Natural killer cell (primary cell): ENCODE results near the gene ZNF467. TPM values are rescaled to one million over a fixed set of nuclear protein-coding genes. Genes with fewer than 3 reads are reported as not detected.

Experiments
- ATAC-seq, 3 donors: fragments of 150-1000 bp in 2 of 3; fragments of 200-7000 bp in 1 of 3; cut with Tn5 transposase; 1 replicate in 1 of 3; 2 replicates in 2 of 3; pipeline ENCODE4 v1.10.0; 2021; ENCODE audit warnings: mild to moderate bottlenecking in 2 of 3, moderate library complexity in 2 of 3
- DNase-seq, 2 donors: peaks; one replicate each; pipeline versions ENCODE4 v3.0.0 to v3.0.0-alpha.2; 2013 to 2021; ENCODE audit warnings: mixed read lengths in 1 of 2
- H3K27ac ChIP-seq: one replicate; pipeline ENCODE4 v1.5.1; 2013; ENCODE audit warnings: mild to moderate bottlenecking, low read length
- H3K27me3 ChIP-seq: one replicate; pipeline ENCODE4 v1.6.1; 2013; ENCODE audit warnings: low read length; ENCODE audit not compliant: control insufficient read depth, insufficient read depth
- H3K36me3 ChIP-seq: one replicate; pipeline ENCODE4 v1.6.1; 2013; ENCODE audit warnings: low read length; ENCODE audit not compliant: control insufficient read depth, insufficient read depth
- H3K4me1 ChIP-seq: one replicate; pipeline ENCODE4 v1.6.1; 2013; ENCODE audit warnings: low read length; ENCODE audit not compliant: control insufficient read depth, insufficient read depth
- H3K4me3 ChIP-seq: one replicate; pipeline ENCODE4 v1.5.1; 2013; ENCODE audit warnings: low read length
- H3K9me3 ChIP-seq: one replicate; pipeline ENCODE4 v1.6.1; 2013; ENCODE audit warnings: low read length; ENCODE audit not compliant: control insufficient read depth, insufficient read depth
- H3K27ac Mint-ChIP-seq, 2 donors: one replicate each; pipeline ENCODE4 v1.8.0; 2022; ENCODE audit warnings: mild to moderate bottlenecking in 2 of 2, mixed read lengths in 2 of 2, moderate library complexity in 1 of 2
- H3K27me3 Mint-ChIP-seq, 2 donors: one replicate each; pipeline ENCODE4 v1.8.0; 2022; ENCODE audit warnings: low read depth in 2 of 2, mixed read lengths in 2 of 2
- H3K36me3 Mint-ChIP-seq: one replicate; pipeline ENCODE4 v1.8.0; 2022; ENCODE audit warnings: mixed read lengths
- H3K4me1 Mint-ChIP-seq, 2 donors: one replicate each; pipeline ENCODE4 v1.8.0; 2022; ENCODE audit warnings: mixed read lengths in 2 of 2
- H3K4me3 Mint-ChIP-seq: one replicate; pipeline ENCODE4 v1.8.0; 2022; ENCODE audit warnings: mild to moderate bottlenecking, moderate library complexity, mixed read lengths
- H3K9me3 Mint-ChIP-seq, 2 donors: one replicate each; pipeline ENCODE4 v1.8.0; 2022; ENCODE audit warnings: mixed read lengths in 2 of 2
- WGBS: methylation state at CpG from one replicate; pipeline ENCODE4 v1.1.7; 2013; ENCODE audit warnings: missing lambda C conversion rate; ENCODE audit not compliant: insufficient coverage; 5-methylcytosine and 5-hydroxymethylcytosine counted together
- intact Hi-C: fragments of 100-400 bp; cut with micrococcal nuclease; formaldehyde crosslinking; loops from one replicate; pipeline ENCODE4 v1.14.2; 2022
- total RNA-seq, 4 donors: library from RNA; stranded (reverse); fragments of 120-200 nt in 1 of 4; gene quantifications; one replicate each; pipeline versions ENCODE4 v1.2.3 to v1.2.4, GENCODE V29; 2013 to 2022
- TF ChIP-seq, protein P1 (sequence below): fragments of 200-600 bp; IDR thresholded peaks from one replicate; pipeline ENCODE4 v1.8.0; 2022; ENCODE audit warnings: antibody characterized with exemption

The ZNF467 gene
- total RNA-seq, 3 donors from 2014 or later (not counting 1 experiment from before 2014, with no cell fraction given) = 2.8 to 5.4 (median 3.7) TPM

GRCh38 chr7:149781921-149782320 lies 8.5 kb upstream of the ZNF467 start:
- no peak overlapping the region for H3K4me3 ChIP-seq
- no peaks in the 10 kb centered on the region for H3K27me3 ChIP-seq
- ATAC-seq (no peak), DNase-seq (no peak)
- Mint-ChIP-seq H3K9me3 (no peaks in the 10 kb centered on the region), H3K4me3 (no peak overlapping the region), H3K4me1 (peaks cover 0 to 6% of the 10 kb centered on the region in 2 donors), H3K36me3 (no peaks in the 10 kb centered on the region), H3K27me3 (no peaks in the 10 kb centered on the region), H3K27ac (no peak overlapping the region)
- intact Hi-C loops = no loop called here
- H3K36me3 ChIP-seq = no peaks in the 10 kb centered on the region
- no peaks in the 10 kb centered on the region for H3K4me1 ChIP-seq
- TF ChIP-seq, protein P1, sequence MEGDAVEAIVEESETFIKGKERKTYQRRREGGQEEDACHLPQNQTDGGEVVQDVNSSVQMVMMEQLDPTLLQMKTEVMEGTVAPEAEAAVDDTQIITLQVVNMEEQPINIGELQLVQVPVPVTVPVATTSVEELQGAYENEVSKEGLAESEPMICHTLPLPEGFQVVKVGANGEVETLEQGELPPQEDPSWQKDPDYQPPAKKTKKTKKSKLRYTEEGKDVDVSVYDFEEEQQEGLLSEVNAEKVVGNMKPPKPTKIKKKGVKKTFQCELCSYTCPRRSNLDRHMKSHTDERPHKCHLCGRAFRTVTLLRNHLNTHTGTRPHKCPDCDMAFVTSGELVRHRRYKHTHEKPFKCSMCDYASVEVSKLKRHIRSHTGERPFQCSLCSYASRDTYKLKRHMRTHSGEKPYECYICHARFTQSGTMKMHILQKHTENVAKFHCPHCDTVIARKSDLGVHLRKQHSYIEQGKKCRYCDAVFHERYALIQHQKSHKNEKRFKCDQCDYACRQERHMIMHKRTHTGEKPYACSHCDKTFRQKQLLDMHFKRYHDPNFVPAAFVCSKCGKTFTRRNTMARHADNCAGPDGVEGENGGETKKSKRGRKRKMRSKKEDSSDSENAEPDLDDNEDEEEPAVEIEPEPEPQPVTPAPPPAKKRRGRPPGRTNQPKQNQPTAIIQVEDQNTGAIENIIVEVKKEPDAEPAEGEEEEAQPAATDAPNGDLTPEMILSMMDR = no peak
- no peaks in the 10 kb centered on the region for H3K9me3 ChIP-seq
- H3K27ac ChIP-seq = no peak overlapping the region
- WGBS = 93% methylated on average over 13 of the region's 13 CpGs

DNA sequence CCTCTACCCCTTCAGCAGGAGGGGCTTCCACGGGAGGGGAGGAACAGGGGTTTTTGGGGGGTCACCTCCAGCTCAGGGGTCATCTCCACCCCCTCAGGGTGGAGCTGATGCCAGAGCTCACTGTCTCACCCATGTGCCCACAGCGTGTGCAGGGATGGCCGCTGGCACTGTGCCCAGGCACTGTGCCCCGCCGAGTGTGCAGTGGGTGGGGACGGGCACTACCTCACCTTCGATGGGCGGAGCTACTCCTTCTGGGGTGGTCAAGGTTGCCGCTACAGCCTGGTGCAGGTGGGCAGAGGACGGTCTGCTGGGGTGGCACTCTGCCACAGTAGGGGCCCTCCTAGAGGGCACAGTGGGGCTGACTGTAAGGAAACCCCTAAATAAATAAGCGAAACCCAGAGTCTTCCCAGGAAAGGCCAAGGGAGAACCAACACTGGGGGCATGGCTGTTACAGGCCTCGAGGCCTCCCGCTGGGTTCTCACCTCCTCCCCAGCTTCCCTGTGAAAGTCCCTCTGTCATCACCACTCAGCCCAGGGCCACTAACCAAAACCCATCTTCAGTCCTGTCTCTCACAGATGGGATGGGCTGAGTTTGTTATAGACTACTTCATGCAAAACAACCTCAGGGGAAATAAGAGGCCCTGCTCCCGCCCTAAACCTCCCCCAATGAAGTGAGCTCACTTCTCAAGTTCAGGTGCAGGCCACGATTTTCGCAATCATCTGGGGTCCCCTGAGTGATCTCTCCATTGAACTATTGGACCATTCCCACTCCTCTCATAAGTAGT lies 7.4 kb upstream of the ZNF467 start:
- no peaks in the 10 kb centered on the region for H3K36me3 Mint-ChIP-seq
- DNase-seq = no peak
- peaks cover 0 to 11% of the 10 kb centered on the region in 2 donors for H3K4me1 Mint-ChIP-seq

DNA sequence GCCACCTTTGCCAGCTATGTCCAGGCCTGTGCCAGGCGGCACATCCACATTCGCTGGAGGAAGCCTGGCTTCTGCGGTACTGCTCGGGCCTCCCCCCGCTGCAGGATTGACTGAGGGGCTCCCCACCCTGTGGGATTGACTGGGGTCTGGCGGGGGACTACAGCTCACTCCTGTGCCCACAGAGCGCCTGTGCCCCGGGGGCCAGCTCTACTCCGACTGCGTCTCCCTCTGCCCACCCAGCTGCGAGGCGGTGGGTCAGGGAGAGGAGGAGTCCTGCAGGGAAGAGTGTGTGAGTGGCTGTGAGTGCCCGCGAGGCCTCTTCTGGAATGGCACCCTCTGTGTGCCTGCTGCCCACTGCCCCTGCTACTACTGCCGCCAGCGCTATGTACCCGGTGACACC lies 6.7 kb upstream of the ZNF467 start:
- ATAC-seq = no peak
- Mint-ChIP-seq H3K27me3 (no peaks in the 10 kb centered on the region), H3K4me1 (peaks cover 0 to 14% of the 10 kb centered on the region in 2 donors), H3K27ac (no peak overlapping the region), H3K4me3 (no peak overlapping the region), H3K9me3 (no peaks in the 10 kb centered on the region), H3K36me3 (no peaks in the 10 kb centered on the region)
- no peak overlapping the region for H3K4me3 ChIP-seq
- TF ChIP-seq, protein P1 = no peak
- 97% methylated on average over 17 of the region's 17 CpGs for WGBS
- no peaks in the 10 kb centered on the region for H3K27me3 ChIP-seq
- H3K36me3 ChIP-seq = no peaks in the 10 kb centered on the region
- no peak for DNase-seq
- no peaks in the 10 kb centered on the region for H3K4me1 ChIP-seq
- no peak overlapping the region for H3K27ac ChIP-seq
- H3K9me3 ChIP-seq = no peaks in the 10 kb centered on the region
- intact Hi-C loops = no loop called here

More for the DNA sequence above, 7.4 kb upstream of the ZNF467 start:
- Histone ChIP-seq H3K27me3 (no peaks in the 10 kb centered on the region), H3K4me3 (no peak overlapping the region), H3K9me3 (no peaks in the 10 kb centered on the region), H3K36me3 (no peaks in the 10 kb centered on the region), H3K4me1 (no peaks in the 10 kb centered on the region), H3K27ac (no peak overlapping the region)
- ATAC-seq = peak in 1 of 3 donors; percentile 51
- H3K27ac Mint-ChIP-seq = peak overlapping the region in 1 of 2 donors; percentile 29
- intact Hi-C loops = no loop called here
- TF ChIP-seq, protein P1 = no peak
- no peaks in the 10 kb centered on the region for H3K27me3 Mint-ChIP-seq
- 81% methylated on average over 16 of the region's 16 CpGs for WGBS
- H3K4me3 Mint-ChIP-seq = no peak overlapping the region
- H3K9me3 Mint-ChIP-seq = no peaks in the 10 kb centered on the region

GRCh38 chr7:149779502-149779805 lies 6.1 kb upstream of the ZNF467 start:
- TF ChIP-seq, protein P1 = no peak
- DNase-seq = no peak
- no peak overlapping the region for H3K27ac Mint-ChIP-seq
- ATAC-seq = no peak
- no peaks in the 10 kb centered on the region for H3K27me3 ChIP-seq
- no peaks in the 10 kb centered on the region for H3K27me3 Mint-ChIP-seq
- intact Hi-C loops = no loop called here
- H3K4me1 Mint-ChIP-seq = peaks cover 0 to 16% of the 10 kb centered on the region in 2 donors
- H3K4me3 Mint-ChIP-seq = no peak overlapping the region
- H3K36me3 Mint-ChIP-seq = no peaks in the 10 kb centered on the region
- no peaks in the 10 kb centered on the region for H3K9me3 ChIP-seq
- 92% methylated on average over 4 of the region's 4 CpGs for WGBS
- no peaks in the 10 kb centered on the region for H3K9me3 Mint-ChIP-seq
- no peaks in the 10 kb centered on the region for H3K36me3 ChIP-seq
- H3K4me1 ChIP-seq = no peaks in the 10 kb centered on the region
- no peak overlapping the region for H3K27ac ChIP-seq
- H3K4me3 ChIP-seq = no peak overlapping the region
